ENCODE data around the gene HMOX2.
A peak's percentile ranks its signal among the peaks of the same experiment; 100 is the strongest.

Gene HMOX2

DNA sequence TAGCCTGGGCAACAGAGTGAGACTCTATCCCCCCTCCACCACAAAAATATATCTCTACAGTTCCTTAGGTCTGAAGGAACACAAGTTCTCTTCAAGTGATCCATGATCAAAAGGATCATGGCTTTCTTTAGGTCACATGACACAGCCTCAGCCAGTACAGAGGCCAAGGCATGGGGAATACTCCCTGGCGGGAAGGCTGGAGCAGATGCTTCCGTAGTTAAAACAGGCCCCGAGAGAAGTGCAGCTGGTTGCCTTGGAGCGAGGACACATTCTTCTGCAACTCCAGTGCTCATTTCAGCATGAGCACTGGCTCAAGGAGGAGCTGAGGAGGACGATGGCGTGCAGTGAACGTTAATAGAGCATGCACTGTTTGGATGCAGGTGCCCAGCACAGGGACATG is 48.9 kb downstream of the HMOX2 start:
- no peak for DNase-seq (ENCODE audit: low read depth)

DNA sequence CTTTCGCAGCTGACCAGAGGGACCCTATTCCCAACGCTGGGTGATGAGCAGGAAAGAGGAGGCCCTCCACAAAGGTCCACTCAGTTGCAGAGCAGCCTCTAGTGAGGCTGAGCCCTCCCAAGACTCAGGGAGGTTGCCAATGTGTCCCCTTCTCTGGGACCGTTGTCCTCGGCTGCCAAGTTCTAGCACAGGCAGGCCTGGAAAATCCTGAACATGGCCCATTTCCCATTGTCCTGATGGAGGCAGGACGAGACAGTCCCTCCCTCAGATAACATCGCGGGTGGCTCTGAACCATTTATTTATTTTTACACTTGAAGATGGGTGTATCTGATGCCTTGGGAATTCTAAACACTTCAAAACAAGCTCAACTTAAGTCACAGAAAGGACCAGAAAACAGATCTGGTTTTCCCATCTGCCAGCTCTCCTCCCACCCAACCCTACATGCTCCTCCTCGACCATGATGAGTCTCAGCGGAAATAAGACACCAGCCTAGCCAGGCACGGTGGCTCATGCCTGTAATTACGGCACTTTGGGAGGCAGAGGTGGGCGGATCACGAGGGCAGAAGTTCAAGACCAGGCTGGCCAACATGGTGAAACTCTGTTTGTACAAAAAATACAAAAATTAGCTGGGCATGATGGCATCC is 49.6 kb downstream of the HMOX2 start:
- no peak for DNase-seq (ENCODE audit: low read depth)

DNA sequence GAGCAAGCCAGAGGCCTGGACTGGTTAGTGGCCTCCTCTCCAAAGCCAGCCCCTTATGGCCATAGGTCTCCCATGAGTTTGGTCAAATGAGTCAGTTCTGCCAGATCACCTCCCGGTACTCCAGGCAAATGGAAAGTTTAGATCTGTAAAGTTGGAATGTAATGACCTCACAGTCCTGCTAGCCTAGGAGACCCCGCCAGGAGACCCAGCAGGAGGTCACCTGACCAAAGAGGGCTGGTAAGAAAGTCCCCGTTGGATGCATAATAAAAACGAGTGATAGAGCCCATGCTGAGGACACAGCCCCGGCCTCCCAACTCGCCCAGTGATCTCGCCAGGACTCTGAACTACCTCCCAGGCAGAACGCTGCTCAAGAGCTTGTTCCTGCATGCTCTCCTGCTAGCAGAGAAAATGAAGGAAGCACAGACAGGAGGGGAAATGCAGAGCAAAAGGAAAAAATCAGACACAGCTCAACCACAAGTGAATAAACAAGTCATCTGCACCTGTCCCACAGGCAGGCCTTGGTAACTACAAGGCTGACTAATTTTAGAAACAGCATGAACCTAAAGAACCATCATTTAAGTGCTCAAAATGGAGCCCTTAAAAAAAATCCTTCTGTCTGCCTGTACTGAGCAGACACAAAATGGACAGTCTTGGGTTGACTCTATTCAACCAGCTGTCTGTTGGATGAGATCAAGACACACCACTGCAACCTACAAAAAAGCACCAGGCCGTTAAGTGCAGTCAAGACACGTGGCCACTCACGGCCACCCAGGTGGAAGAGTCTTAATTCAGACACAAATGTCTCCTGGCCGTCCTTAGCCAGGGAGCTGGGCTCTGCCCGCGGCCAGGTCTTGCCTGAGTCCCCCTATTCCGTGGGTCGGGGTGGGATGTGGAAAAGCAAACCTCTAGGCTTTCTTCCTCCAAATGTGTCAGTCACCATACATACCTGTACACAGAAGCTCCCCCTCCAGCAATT is 53.2 kb downstream of the HMOX2 start:
- DNase-seq (ENCODE audit: low read depth), result no peak

DNA sequence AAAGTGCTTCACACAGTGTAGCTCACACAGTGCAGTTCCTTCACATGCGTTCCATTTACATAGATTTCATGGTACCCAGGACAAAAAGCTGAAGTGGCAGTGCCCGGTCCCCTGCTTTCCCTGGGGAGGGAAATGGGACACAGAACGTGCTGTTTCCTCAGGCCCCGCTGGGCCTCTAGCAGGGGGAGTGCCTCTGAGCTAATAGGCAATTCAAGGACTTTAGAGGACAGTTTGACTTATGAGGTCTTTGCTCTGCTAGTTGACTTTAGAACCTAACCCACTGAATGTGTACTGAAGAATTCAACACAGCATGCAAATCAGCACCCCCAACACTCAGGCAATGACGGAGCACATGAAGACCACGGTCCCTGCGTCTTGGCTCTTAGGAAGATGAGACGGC is 55.6 kb downstream of the HMOX2 start:
- DNase-seq (ENCODE audit: low read depth), result no peak

DNA sequence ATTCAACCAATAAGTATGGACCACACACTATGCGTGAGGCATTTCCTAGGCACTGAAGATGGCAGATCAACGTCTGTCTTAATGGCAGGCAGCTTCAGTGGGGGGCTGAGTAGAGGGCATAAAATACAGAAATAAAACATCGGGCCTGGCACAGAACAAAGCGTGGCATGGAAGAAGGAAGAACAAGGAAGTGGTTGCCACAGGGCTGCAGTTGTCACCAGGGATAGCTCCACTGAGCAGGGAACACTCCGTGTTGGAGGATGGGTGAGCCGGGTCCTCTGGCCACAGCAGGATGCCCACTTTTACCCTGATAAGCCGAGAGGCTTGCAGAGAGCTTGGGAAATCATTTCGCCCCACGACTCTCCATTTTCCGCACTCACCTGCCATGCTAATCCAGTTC is 56.0 kb downstream of the HMOX2 start:
- no peak for DNase-seq (ENCODE audit: low read depth)

DNA sequence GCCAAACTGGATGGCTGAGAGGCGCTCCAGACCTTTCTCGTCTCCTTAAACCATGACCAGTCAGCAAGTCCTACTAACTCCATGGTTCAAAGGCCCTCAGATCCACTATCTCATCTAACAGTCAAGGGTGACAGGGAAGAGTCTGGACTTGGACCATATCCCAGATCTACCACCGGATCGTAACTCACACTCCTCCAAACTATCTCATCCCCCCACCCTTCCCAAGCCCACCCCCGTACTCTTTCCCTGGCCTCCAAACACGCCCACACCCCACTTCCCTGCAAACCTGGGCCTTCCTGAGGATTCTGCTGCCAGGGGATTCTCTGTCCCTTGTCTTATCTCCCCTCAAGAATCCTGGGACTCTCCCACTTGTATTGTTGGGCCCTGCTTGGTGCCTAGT is 57.3 kb downstream of the HMOX2 start:
- no peak for DNase-seq (ENCODE audit: low read depth)

DNA sequence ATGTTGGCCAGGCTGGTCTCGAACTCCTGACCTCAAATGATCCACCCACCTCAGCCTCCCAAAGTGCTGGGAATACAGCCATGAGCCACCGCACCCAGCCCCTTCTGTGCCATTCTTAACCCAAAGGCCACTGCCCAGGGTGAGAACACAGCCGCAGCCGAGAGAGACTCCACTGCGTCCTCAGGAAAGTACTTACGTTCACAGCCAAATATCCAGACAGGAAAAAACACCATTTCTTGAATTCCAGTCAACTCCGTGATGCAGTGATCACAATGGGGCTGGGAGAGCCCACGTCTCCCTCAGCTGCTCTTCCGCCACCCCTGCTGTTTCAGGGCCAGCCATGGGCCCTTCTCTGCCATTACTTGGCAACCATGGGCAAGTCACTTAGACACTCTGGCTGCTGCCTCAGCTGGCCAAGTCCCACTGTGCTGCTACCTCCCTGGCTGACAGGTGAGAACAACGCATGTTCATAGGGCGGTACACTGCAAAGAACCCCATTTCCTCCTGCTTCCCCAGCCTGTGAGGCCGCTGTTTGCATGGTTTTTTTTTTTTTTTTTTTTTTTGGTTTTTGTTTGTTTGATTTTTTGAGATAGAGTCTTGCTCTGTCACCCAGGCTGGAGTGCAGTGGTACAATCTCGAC is 58.1 kb downstream of the HMOX2 start:
- no peak for DNase-seq (ENCODE audit: low read depth)

DNA sequence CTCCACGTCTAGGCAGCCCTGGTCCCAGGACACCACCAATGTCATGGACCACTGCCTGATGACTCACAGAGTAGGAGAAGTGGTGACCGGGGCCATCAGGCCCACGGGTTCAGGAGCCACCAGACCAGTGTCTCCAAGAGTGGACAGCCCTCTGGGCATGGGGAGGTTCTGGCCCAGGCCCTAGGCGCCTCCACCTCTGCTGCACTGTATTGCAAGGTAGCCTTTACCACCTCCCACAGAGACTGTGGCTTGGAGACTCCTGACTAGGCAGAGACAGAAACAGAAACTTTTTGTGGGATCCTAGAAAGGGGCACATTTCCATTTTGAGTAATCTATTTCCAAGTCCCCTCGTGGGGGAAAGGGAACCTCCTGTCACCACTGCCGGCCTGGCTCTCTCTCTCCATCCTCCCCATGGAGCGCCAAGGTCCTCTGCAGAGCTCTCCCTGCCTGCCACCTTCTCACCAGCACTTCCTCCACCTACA is 59.5 kb downstream of the HMOX2 start:
- DNase-seq (ENCODE audit: low read depth), result no peak

DNA sequence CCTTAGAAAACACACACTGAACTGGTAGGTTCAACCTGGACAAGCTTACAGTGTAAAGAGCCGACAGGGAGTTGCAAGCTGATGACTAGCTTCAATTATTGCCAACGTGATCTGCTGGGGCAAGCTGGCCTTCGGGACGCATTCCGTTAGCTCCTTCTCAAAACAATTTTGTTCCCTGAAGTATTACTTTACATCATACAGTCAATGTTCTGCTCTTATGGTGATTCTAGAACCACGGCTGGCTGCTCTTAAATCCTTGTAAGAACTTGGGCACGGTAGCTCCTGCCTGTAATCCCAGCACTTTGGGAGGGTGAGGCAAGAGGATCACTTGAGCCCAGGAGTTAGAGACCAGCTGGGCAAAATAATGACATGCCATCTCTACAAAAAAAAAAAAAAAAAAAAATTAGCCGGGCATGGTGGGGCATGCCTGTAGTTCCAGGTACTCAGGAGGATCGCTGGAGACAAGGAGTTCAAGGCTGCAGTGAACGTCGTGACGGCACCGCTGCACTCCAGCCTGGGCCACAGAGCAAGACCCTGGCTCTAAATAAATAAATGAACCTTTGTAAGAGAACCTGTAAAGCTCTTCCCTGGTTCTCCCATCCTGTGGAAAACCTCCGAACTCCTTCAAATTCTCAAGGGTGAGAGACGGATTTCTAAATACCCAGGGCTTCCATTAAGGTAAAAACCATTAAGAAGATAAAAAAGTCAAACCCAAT is 60.4 kb downstream of the HMOX2 start:
- DNase-seq (ENCODE audit: low read depth), result no peak

DNA sequence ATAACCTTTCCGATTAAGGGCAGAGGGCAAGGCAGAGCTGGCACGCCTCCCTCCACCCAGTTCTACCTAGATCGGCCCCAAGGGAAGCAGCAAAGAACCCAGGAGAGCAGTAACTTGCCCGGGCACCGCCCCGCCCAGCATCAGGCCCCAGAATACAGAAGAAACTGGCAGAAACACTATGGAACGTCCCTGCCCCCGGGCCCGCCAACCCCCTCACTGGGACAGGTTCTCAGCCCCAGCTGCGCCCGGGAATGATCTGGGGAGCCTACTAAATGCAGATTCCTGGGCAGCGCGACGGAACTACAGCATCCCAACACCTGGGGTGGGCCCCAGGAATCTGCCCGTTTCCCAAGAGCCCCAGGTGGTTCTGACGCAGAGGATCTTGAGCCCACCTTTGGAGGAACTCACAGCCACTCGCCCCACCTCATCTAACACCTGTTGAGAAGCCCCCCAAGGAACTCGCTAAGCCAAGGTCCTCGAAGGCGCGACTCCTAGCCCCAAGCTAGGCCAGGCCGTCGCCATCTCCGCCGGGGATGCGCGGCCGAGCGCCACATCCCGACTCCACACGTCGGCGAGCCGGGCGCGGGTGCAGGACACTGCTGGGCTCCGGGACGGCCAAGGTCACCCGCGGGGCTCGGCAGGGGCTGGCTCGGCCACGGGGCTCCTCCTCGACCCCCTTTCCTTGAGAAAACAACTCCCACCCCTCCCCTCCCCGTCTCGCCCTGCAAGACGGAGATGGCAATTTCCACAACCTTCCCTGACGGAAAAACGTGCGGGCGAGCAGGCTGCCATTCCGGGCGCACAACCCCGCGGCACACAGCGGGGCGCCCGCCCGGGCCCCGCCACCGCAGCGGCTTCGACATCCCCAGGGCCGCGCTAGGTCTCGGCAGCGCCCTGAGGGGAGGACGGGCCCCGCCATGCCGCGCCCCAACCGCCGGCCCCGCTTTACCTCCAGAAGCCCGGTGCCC is 61.5 kb downstream of the HMOX2 start:
- DNase-seq (ENCODE audit: low read depth), result no peak

DNA sequence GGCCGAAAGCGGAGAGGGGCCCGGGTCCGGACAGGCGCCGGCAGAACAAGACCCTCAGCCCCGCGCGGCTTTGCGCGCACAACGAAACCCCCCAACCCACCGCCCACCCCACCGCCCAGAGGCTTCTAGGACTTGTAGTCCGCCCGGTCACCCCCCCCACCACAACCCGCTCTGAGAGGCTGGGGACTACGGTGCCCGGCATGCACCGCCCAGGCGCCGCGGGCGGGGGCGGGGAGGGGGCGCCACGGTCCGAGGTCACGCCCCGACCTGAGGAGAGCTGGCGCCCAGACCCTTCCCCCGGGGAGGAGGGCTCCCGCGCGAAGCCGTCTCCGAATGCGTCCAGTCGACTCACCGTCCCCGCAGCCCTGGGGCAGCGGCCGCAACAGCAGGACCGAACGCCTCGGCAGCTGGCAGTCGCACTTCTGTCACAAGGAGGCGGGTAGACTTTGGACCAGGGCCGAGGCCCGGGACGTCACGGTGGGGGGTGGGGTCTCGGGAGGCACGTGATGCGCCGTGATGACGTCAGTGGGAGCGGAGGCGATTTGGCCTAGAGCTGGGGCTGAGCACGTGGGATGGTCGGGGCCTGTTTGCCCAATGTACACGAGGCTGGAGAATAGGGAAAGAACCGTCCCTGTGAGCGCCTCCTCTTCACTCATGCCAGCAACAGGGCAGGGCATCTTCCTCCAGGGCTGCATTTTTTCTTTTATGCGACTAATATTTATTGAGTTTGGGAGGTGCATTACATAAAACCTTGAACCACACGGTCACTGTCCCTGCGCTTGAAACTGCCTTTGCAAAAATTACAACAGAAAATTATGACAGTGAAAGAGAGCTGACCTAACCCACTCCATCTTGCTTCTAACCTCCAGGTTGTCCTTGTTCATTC is 62.4 kb downstream of the HMOX2 start, which contains the start of gene CDIP1:
Gene CDIP1 (minus strand): TSS at position 424 of the 886 bp plus-strand sequence. CDS start 24,643 bp downstream, outside the sequence.
- DNase-seq (ENCODE audit: low read depth), result peak; percentile 90

DNA sequence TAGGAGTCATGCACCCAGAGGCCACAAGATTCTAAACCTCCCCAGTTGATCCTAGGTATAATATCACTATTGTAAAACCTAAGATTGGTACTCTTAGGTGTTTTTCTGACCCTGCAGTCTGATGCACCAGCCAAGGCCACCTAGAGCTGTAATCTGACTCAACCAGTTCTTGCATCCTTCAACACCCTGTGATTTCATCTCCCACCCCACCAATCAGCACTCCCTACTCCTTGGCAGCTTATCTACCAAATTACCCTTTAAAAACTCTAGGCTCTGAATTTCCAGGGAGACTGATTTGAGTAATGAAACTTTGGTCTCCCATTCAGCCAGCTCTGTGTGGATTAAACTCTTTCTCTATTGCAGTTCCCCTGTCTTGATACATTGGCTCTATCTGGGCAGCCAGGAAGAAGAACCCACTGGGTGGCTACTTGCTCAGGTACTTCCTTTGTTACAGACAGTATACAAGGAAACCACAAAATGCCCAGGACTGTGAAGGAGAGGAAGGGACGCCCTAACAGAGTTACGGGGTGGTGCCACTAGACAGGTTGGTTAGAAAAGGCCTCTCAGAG is 63.6 kb downstream of the HMOX2 start:
- DNase-seq (ENCODE audit: low read depth), result no peak

DNA sequence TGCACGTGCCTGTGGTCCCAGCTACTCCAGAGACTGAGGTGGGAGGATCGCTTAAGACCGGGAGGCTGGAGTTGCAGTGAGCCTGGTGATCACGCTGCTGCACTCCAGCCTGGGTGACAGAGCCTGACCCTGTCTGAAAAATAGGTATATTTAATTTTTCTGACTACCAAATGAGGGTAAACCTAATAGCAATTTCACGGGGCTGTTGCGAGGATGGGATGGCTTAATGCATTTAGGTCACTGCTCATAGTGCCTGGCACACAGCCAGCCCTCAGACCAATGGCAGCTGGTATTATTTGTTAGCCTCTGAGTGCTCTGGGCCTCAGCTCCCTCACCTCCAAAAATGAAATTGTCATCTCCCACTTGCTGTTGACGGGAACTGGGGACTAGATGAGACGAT is 68.3 kb downstream of the HMOX2 start:
- DNase-seq (ENCODE audit: low read depth), result no peak

DNA sequence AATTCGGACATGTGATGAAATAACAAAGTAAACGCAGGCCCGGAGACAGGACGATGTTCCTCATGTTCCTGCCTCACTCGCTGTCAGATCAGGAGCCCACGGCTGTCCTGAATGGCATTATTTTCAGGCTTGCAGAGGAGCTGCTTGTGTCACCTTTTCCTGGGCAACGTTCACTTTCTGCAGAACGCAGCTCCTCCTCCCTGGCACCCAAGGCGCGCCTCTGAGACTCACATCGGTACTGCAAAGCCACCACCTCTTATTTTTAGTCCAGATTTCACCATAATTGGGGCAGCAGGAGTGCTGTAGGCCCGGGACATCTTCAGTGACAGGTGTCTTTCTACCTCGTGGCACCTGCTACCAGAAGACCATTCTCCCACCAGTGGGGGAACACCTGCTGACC is 71.9 kb downstream of the HMOX2 start:
- no peak for DNase-seq (ENCODE audit: low read depth)

DNA sequence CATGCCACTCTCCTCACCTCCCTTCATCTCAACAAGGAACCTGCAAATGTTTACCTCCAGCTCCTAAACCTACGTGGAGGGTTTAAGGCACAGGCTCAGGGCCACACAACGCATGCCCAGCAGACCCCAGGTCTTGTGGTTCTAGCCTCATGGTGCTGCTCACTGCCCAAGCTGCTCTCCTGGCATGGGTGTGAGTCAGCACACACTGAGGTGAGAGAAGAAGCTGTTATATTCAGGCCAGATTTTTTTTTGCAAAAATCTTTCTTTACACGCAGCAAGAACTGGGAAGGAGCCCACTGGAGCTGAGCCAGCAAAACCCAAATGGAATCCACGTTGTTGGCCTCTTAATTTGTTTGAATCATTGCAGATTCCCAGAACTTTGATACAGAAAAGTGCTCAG is 74.4 kb downstream of the HMOX2 start:
- DNase-seq (ENCODE audit: low read depth), result no peak

DNA sequence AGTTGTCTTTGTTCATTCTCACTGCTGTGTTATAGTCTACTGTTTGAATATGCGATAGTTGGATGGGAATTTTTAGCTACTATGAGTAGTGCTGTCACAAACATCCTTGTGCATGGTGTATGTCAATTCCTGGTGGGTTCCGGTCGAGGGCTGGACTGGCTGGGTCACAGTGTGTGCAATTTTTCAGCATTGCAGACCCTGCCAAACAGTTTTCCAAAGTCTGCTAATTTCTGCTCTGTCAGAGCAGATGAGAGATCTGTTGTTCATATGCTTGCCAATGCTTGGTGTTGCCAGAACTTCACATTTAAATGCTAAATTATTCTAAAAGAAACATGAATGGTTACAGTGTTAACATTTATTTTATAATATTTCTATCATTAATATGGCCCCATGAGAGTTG is 76.3 kb downstream of the HMOX2 start:
- no peak for DNase-seq (ENCODE audit: low read depth)

DNA sequence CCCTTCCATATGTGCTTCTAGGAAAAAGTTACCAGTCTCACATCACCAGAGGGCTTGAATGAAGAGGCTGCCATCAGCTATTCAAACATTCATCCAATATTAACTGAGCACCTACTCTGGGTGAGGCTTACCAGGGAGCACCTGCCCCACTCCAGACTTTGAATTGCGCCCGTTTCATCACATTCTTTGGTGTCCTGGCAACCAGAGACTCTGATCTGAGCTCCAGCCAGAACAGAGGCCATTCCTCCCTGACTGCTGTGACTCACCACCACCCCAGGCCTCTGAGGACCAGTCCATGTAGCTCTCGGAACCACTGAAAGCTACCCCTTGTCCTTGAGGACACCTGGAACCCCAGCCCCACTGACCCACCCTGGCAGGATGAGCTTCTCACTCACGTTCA is 79.9 kb downstream of the HMOX2 start, which contains the start of gene C16orf96:
Gene C16orf96 (plus strand): TSS at position 229 of the 400 bp plus-strand sequence. CDS start 150 bp downstream, at position 379.
- no peak for DNase-seq (ENCODE audit: low read depth)

DNA sequence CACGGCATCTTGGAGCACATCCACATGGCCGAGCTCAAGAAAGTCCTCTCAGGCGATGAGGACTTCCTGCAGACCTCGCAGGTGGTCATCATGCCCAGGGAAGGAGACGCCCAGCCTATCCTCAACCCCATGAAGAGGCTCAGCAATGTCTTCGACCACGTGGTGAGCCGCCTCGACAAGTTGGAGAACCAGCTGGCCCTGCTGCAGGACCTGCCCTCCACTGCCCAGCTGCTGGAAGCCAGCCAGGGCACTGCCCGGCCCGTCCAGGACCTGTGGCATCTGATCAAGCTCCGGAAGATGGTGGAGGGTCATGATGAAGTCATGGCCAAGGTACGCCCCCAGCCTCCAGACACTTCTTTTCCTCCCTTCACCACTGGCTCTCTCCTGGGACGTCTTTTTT is 80.4 kb downstream of the HMOX2 start:
- DNase-seq (ENCODE audit: low read depth), result no peak

DNA sequence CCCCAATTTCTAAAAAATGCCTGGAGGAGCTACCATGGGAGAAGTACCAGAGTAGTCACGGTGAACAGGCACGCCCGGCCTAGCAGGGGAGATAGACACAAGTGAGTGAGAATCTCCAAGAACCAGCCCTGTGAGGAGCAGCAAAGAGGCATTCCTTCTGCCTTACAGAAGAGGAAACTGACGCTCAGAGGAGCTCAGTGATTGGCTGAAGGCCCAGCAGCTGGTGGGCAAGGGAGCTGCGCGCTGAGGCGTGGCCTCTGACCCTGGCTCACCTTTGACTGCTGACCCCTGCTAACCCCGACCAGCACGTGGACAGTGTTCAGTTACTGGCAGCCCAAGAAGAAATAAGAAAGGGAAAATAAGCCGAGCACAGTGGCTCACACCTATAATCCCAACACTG is 81.8 kb downstream of the HMOX2 start:
- DNase-seq (ENCODE audit: low read depth), result no peak

All from activated T-helper 1 cell treated with Interleukin-2 at 50 U/mL for 16 hours (primary cell).